Activated T-helper 17 cell treated with anti-CD3 and anti-CD28 coated beads, Interleukin-2, amount 50 U/mL, for 72 hours (primary cell): Measurements from ENCODE around the gene GBP1. TPM values are rescaled to one million over a fixed set of nuclear protein-coding genes. Genes with fewer than 3 reads are reported as not detected.
A peak's percentile ranks its signal among the peaks of the same experiment; 100 is the strongest.
"Not testable (repeated sequence)": the region's sequence is repeated elsewhere in the genome, so short reads cannot be mapped to it uniquely, and the experiment has no call there.

Experiments
- ATAC-seq: fragments of 150-1000 bp; cut with Tn5 transposase; replicated peaks from 2 replicates; pipeline ENCODE4 v1.10.0; 2021; ENCODE audit warnings: mild to moderate bottlenecking, moderate library complexity
- H3K27ac Mint-ChIP-seq: one replicate; pipeline ENCODE4 v1.8.0; 2022; ENCODE audit warnings: mixed read lengths
- H3K27me3 Mint-ChIP-seq: one replicate; pipeline ENCODE4 v1.8.0; 2022; ENCODE audit warnings: mixed read lengths
- H3K36me3 Mint-ChIP-seq: one replicate; pipeline ENCODE4 v1.8.0; 2022; ENCODE audit warnings: low read depth, mild to moderate bottlenecking, mixed read lengths
- H3K4me1 Mint-ChIP-seq: one replicate; pipeline ENCODE4 v1.8.0; 2022; ENCODE audit warnings: mixed read lengths
- H3K4me3 Mint-ChIP-seq: one replicate; pipeline ENCODE4 v1.8.0; 2022; ENCODE audit warnings: mild to moderate bottlenecking, mixed read lengths
- H3K9me3 Mint-ChIP-seq: one replicate; pipeline ENCODE4 v1.8.0; 2022; ENCODE audit warnings: mixed read lengths
- total RNA-seq, 2 donors: library from RNA; stranded (reverse); gene quantifications; one replicate each; pipeline ENCODE4 v1.2.3, GENCODE V29; 2022

The GBP1 gene
- total RNA-seq, 2 donors from 2014 or later: 56.7 to 83.7 TPM

DNA sequence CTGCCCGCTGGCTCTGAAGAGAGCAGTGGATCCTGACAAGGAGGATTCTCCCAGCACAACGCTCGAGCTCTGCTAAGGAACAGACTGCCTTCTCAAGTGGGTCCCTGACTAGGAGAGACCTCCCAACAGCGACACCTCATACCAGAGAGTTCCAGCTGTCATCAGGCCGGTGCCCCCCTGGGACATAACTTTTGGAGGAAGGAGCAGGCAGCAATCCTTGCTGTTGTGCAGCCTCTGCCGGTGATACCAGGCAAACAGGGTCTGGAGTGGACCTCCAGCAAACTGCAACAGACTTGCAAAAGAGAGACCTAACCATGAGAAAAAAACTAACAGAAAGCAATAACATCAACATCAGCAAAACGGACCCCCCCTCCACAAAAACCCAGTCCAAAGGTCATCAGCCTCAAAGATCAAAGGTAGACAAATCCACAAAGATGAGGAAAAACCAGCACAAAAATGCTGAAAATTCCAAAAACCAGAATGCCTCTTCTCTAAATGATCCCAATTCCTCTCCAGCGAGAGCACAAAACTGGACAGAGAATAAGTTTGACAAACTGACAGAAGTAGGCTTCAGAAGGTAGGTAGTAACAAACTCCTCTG is 7.6 kb upstream of the GBP1 start:
- not testable (repeated sequence) for H3K4me3 Mint-ChIP-seq, H3K36me3 Mint-ChIP-seq, ATAC-seq, H3K27ac Mint-ChIP-seq, H3K27me3 Mint-ChIP-seq
- Mint-ChIP-seq H3K4me1 (peaks cover 16% of the 10 kb centered on the region), H3K9me3 (peaks cover 17% of the 10 kb centered on the region)

DNA sequence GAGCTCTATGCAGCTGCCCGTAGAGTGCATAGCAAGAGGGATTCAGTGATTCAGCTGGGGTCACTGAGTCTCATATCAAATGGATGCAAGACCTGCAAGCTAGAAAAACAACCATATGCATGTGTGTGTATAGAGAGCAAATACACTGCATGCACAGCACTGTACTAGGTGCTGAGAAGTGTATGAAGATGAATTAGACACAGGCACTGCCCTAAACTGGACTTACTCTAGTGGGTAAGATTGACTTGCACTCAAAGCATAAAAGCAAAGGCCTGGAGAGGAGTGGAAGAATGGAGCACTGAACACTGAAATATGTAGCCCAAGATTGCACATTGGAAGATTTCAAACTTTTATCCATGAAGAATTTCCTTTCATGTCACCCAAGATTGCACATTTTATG is 5.5 kb upstream of the GBP1 start:
- Mint-ChIP-seq H3K4me1 (peaks cover 16% of the 10 kb centered on the region), H3K27me3 (no peaks in the 10 kb centered on the region), H3K27ac (peak overlapping the region; percentile 73), H3K36me3 (no peaks in the 10 kb centered on the region), H3K4me3 (peak overlapping the region; percentile 79), H3K9me3 (peaks cover 17% of the 10 kb centered on the region)
- peak; percentile 14 for ATAC-seq

DNA sequence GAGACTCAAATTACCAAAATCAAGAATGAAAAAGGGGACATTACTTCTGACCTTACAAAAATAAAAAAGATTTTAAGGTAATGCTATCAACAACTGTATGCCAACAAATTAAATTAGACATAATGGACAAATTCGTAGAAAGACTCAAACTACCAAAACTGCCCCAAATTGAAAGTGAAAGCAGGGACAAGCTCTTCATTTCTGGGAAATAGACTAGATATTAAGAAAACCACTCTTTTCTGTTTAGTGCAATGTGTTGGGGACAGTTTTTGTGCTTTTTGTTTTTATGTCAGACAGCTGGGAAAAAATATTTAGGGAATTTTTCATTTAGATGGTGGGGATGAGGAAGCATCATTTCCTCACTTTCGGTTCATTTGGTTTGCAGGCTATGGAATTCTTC is 4.9 kb upstream of the GBP1 start:
- no peaks in the 10 kb centered on the region for H3K27me3 Mint-ChIP-seq
- H3K4me1 Mint-ChIP-seq: peaks cover 16% of the 10 kb centered on the region
- no peak for ATAC-seq
- H3K36me3 Mint-ChIP-seq: no peaks in the 10 kb centered on the region
- peak overlapping the region; percentile 73 for H3K27ac Mint-ChIP-seq
- peak overlapping the region; percentile 79 for H3K4me3 Mint-ChIP-seq
- peaks cover 17% of the 10 kb centered on the region for H3K9me3 Mint-ChIP-seq

DNA sequence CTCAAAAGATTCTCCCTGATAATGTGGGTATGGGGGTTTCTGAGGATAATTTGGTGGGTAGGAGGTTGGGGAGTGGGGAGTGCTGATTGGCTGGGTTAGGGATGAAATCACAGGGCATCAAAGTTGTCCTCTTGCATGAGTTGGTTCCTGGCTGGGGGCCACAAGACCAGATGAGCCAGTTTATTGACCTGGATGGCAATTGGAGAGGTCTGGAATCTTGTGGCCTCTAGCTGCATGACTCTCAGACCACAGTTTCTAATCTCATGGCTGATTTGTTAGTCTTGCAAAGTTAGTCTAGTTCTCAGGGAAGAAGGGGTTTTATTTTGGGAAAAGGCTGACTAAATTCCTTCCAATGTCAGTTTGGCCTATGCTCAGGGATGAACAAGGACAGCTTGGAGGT is 3.3 kb upstream of the GBP1 start:
- H3K36me3 Mint-ChIP-seq: peaks cover 6% of the 10 kb centered on the region
- peaks cover 5% of the 10 kb centered on the region for H3K9me3 Mint-ChIP-seq
- no peaks in the 10 kb centered on the region for H3K27me3 Mint-ChIP-seq
- ATAC-seq: no peak
- H3K4me1 Mint-ChIP-seq: peaks cover 16% of the 10 kb centered on the region
- H3K27ac Mint-ChIP-seq: peak overlapping the region; percentile 68
- peak overlapping the region; percentile 6 for H3K4me3 Mint-ChIP-seq

DNA sequence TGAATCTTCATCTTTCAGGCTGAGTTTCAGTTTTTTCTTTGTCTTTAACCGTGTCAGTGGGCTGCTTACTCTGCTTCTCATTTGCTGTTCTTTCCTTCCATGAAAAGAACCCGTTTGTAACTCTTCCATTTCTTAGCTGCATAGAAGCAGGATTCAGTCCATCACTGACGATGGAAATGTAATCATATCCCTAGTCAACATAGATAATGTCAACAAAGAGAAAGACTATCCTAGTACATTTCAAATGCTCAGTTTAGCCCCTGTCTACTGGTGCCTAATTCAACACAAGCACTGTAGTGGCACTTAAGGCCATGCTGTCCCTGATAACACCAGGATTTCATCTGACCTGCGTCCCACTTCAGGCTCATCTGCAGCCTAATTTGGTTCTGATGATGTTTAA is 376 bp downstream of the GBP1 start:
- Mint-ChIP-seq H3K36me3 (peaks cover 43% of the 10 kb centered on the region), H3K4me1 (peaks cover 15% of the 10 kb centered on the region), H3K9me3 (no peaks in the 10 kb centered on the region), H3K27me3 (no peaks in the 10 kb centered on the region), H3K4me3 (peak overlapping the region; percentile 96), H3K27ac (peak overlapping the region; percentile 88)
- peak; percentile 53 for ATAC-seq

DNA sequence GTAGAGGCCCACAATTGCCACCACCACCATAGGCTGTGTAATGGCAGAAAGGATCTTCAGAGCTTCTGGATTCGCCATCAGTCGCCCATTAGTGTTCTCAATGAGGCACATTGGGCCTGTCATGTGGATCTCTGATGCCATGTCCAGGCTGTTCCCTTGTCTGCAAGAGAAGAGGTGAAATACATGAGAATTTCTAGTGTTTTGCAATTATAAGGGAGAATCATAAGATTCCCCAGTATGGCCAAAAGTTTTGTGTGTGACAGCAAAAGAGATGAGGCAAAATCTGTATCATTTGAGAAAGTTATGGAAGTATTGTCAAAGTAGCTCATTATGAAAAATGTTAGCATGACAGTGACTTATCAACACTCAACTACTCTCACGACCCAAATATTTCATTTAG is 1.9 kb downstream of the GBP1 start:
- H3K9me3 Mint-ChIP-seq: no peaks in the 10 kb centered on the region
- ATAC-seq: no peak
- no peaks in the 10 kb centered on the region for H3K27me3 Mint-ChIP-seq
- H3K4me3 Mint-ChIP-seq: peak overlapping the region; percentile 96
- peaks cover 9% of the 10 kb centered on the region for H3K4me1 Mint-ChIP-seq
- H3K27ac Mint-ChIP-seq: no peak overlapping the region
- H3K36me3 Mint-ChIP-seq: peaks cover 58% of the 10 kb centered on the region

DNA sequence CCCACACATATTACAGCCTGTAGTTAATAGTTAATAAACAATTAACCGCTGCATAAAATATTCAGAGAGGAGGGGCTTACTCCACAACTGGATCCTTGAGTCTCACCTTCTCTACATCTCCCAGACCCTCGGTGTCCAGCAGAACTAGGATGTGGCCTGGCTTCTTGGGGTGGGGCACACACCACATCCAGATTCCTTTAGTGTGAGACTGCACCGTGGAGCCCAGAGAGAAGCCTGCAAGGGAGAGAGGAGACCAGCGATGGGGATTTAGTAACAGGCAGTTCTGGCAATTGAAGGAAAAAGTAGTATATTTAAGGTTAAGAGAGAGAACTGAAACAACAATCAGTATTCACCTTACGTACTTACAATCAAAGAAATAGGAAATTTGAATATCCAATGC is 4.9 kb downstream of the GBP1 start:
- peaks cover 88% of the 10 kb centered on the region for H3K36me3 Mint-ChIP-seq
- H3K4me3 Mint-ChIP-seq: peak overlapping the region; percentile 96
- H3K9me3 Mint-ChIP-seq: no peaks in the 10 kb centered on the region
- no peak overlapping the region for H3K27ac Mint-ChIP-seq
- ATAC-seq: no peak
- H3K4me1 Mint-ChIP-seq: peaks cover 9% of the 10 kb centered on the region
- no peaks in the 10 kb centered on the region for H3K27me3 Mint-ChIP-seq

DNA sequence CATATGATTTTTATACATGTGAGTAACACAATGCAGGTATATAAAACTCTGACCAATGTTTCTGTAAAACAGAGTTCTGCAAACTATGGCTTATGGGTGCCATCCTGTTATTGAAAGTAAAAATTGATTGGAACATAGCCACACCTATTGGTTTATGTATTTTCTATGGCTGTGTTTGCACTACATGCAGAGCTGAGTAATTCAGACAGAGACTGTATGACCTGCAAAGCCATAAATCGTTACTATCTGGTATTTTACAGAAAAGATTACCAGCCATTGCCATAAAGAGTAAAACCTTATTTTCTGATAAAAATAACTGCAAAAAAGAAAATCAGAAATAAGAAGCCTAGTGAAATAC is 13.1 kb downstream of the GBP1 start:
- Mint-ChIP-seq H3K4me3 (no peak overlapping the region), H3K4me1 (no peaks in the 10 kb centered on the region), H3K27me3 (no peaks in the 10 kb centered on the region), H3K9me3 (no peaks in the 10 kb centered on the region), H3K36me3 (peaks cover 94% of the 10 kb centered on the region), H3K27ac (no peak overlapping the region)
- no peak for ATAC-seq

DNA sequence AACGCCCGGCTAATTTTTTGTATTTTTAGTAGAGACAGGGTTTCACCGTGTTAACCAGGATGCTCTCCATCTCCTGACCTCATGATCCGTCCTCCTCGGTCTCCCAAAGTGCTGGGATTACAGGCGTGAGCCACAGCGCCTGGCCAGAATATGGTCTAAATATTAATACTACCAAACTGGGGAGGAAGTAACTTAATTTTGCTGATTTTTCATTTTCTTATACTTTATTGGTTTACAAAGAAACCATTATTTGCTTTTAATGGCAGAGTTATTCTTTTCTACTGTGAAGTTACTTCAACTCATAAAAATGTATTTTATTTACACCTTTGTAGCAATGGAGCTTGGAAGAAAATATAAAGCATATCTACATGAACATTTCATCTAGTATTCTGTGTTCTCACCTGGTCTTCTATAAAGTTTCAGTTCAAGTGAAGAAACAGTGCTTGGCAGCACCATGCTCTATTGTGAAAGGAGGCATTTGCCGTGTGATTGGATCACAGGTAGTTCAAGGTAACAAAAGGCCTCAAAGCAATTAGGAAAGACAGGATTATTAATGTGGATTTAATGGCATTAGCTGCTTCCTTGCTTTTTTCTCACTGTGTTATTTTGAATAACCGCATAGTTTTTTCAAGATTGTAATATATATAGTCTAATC is 13.6 kb downstream of the GBP1 start:
- Mint-ChIP-seq H3K4me1 (no peaks in the 10 kb centered on the region), H3K9me3 (no peaks in the 10 kb centered on the region), H3K27ac (no peak overlapping the region), H3K27me3 (no peaks in the 10 kb centered on the region), H3K4me3 (no peak overlapping the region), H3K36me3 (peaks cover 89% of the 10 kb centered on the region)
- no peak for ATAC-seq

DNA sequence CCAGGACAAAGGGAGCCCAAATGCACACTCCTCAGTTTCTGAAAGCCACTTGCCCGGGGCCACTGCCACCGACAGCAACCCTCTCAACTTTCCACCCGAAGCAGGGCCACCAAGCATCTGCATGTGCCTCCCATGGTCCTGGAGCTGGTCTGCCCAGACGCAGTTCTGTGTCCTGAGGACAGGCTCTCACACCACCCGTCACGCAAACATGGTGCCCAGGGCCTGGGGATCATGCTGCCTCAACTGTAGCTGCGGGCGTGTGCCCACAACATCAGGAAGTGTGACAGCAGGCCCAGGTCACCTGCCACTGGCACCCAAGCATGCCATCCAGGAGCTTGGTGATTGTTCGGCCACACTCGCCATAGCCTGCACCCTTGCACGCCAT is 14.4 kb downstream of the GBP1 start:
- ATAC-seq: no peak
- no peak overlapping the region for H3K4me3 Mint-ChIP-seq
- no peaks in the 10 kb centered on the region for H3K9me3 Mint-ChIP-seq
- H3K36me3 Mint-ChIP-seq: peaks cover 81% of the 10 kb centered on the region
- no peak overlapping the region for H3K27ac Mint-ChIP-seq
- no peaks in the 10 kb centered on the region for H3K27me3 Mint-ChIP-seq
- no peaks in the 10 kb centered on the region for H3K4me1 Mint-ChIP-seq

DNA sequence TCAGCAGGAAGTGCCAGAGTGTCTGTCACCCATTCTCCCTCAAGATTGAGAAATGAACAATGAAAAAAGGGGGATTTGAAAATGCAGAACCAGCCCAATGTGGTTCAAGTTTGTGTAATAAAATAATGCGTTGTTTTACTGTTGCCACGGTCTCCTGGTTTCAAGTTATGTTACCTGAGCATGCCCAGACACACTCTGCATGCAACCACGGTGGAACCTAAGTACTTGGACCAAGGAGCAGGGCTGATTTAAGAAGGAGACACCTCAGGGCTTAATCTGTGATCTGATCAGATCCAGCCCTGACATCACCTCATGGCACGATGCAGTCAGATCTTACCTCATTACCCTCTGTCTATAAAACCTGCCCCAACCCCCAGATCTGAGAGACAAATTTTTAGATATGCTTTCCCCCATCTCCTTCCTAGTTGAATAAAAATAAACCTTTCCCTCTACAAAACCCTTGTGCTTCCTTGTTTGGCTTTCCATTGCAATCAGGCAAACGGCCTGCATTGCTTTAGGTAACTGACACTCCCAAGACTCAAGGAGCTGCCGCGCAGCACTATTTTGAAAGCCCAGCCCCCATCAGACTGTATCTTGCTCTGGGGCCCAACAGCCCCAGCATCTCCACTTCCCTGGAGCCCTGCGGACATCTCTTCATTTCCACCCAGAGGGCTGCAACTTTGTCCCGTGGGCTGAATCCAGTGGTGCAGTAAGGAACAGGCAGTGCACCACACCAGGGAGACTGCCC is 14.9 kb downstream of the GBP1 start:
- not testable (repeated sequence) for H3K4me1 Mint-ChIP-seq, ATAC-seq, H3K27me3 Mint-ChIP-seq, H3K4me3 Mint-ChIP-seq, H3K9me3 Mint-ChIP-seq, H3K27ac Mint-ChIP-seq
- H3K36me3 Mint-ChIP-seq: peaks cover 76% of the 10 kb centered on the region

DNA sequence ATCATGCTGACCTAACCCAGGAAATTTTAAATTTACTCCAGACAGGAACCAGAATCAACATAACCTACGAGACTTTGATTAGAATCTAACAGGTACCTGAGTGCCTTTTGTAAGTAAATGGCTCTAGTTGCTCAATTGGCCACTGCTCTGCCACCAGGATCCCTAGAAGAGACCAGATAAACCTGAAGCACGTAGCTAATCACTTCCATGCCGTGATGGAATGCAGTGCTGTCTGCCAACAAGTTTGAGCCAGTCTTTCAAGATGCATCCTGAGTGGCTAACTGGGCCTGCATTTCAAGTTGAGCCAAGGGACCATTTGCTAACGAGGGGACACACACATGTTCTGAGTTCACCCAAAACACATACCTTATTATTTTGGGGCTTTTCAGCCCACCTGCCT is 15.8 kb downstream of the GBP1 start:
- ATAC-seq, H3K27me3 Mint-ChIP-seq, H3K27ac Mint-ChIP-seq, H3K4me3 Mint-ChIP-seq, H3K4me1 Mint-ChIP-seq, H3K9me3 Mint-ChIP-seq: not testable (repeated sequence)
- peaks cover 67% of the 10 kb centered on the region for H3K36me3 Mint-ChIP-seq

DNA sequence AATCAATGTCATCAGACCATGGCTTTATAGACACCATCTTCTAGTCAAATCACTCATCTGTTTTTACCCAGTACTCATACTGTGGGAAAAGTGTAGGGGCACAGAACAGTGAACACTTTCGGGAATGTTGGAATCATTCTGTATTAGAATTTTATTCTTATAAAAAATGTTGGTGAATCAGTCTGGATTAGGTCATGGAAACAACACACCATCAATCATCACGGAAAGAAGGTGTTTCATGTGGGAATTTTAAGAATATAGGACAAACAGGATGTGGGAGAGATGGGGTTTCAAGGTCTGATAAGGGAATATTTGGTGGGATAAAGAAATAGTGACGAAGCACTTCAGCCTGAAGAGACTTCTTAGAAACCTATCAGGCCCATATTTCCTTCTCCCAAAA is 17.3 kb downstream of the GBP1 start:
- Mint-ChIP-seq H3K27me3 (no peaks in the 10 kb centered on the region), H3K9me3 (peaks cover 3% of the 10 kb centered on the region), H3K4me3 (no peak overlapping the region), H3K27ac (no peak overlapping the region), H3K4me1 (no peaks in the 10 kb centered on the region), H3K36me3 (peaks cover 52% of the 10 kb centered on the region)
- ATAC-seq: no peak

DNA sequence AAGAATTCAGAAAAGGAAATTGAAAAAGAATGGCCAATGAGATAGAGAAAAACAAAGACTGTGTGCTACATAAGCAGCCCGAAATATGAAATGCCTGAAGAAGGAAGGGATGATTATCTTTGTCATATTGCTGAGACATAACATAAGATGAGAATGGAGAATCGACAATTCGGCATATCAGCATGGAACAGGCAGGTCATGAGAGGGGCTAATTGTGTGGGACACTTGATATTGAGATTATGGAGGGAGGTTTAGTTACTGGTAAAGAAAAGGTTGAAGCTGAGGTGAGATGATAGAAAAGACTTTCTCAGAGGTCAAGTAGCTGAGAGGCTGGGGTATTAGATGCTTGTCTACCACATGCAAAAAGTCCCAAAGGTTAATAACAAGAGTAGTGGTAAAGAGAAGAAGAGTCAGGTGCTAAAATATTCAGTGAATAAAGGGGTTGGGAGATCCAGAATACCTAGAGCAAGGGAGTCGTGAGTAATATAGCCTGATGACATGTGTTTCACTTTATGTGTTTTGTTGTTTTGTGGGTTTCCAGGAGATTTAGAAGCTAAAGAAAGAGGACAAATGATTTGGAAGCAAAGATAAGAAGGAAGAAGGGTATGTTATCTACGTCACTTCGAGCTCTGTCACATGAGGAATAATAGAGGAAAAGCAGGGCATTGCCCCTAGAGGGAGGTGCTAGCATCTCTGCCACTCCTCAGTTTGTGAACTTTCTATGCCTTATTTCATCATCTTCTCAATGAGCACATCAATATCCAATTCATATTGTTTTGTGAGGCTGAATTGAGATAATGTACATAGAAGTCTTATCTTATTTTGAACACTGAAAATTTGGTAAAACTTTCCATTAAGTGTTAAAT is 18.5 kb downstream of the GBP1 start:
- ATAC-seq: peak; percentile 95

More for the DNA sequence above, 18.5 kb downstream of the GBP1 start:
- not testable (repeated sequence) for H3K27me3 Mint-ChIP-seq, H3K9me3 Mint-ChIP-seq, H3K27ac Mint-ChIP-seq, H3K4me1 Mint-ChIP-seq, H3K4me3 Mint-ChIP-seq
- peaks cover 41% of the 10 kb centered on the region for H3K36me3 Mint-ChIP-seq
